Hematopoietic multipotent progenitor cell treated with erythropoietin and hydrocortisone succinate and interleukin-3 and kit ligand, for 4 days (in vitro differentiated cells): ENCODE data around the gene NDFIP1.
A peak's percentile ranks its signal among the peaks of the same experiment; 100 is the strongest.
"Not testable (repeated sequence)": the region's sequence is repeated elsewhere in the genome, so short reads cannot be mapped to it uniquely, and the experiment has no call there.

Experiments
- DNase-seq: peaks from one replicate; pipeline ENCODE4 v3.0.0-alpha.2; 2015

NDFIP1 gene

DNA sequence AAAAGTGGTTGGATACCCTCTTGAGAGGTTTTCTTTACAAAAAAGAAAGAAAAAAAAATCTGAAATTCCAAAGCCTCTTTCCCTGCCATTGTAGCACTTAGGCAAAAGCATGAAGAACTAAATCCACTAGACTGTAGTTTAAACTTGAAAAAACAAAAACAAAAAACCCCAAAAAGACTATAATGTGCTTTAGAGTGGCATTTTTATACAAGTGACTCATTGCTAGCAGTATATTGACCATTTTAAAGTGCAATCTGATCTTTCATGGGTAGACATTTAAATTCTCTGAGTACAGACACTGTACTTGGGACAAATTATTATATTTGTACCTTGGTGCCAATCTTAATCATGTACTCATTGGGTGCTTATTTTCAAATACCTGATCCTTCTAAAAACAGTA lies 50.8 kb downstream of the NDFIP1 start:
- DNase-seq: no peak

DNA sequence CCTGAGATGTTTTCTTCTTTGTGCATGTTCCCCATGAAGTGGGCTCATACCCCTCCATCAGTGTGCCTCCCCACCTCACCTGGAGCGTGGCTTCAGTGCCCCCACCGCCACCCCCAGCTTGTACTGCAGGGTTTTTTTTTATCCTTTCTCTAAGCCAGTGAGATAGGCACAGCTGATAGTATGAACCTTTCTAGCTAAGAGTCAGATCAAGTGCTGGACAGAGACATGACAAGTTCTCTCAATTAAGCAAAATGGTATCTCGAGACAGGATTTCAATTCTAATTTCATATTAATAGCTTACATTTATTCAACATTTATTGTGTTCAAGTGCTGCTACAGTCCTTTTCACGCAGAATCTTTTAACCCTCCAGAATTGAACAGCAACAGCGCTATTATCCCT lies 55.7 kb downstream of the NDFIP1 start:
- DNase-seq: no peak

DNA sequence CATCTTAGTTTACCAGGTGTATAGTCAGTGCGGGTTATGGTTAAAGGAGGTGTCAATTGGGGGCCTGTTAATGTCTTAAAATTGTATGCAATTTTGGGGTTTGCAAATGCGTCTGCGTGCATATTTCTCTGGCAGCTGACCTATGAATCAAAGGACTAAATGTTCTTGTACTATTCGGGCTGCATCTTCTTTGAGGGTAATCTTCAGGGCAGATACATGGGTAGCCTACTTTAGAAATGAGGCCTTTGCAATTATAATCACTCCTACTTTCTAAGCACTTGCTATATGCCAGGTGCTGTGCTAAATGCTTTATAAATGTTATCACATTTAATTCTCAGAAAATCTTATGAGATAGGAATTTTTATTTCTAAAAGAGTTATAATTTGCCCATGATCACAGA lies 58.2 kb downstream of the NDFIP1 start:
- DNase-seq: no peak

DNA sequence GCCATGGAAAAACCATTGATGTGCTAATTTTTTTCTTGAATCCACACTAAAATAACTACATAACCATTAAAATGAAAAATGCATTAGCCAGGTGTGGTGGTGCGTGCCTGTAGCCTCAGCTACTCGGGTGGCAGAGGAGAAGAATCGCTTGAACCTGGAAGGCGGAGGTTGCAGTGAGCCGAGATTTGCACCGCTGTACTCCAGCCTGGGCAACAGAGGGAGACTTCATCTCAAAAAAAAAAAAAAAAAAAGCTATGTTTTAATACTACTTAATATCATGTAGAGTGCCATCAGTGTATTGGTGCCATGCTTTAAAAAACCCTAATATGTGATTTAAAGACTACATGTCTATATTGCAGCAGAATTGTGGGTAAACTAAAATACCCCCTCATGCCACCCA lies 58.9 kb downstream of the NDFIP1 start:
- no peak for DNase-seq

DNA sequence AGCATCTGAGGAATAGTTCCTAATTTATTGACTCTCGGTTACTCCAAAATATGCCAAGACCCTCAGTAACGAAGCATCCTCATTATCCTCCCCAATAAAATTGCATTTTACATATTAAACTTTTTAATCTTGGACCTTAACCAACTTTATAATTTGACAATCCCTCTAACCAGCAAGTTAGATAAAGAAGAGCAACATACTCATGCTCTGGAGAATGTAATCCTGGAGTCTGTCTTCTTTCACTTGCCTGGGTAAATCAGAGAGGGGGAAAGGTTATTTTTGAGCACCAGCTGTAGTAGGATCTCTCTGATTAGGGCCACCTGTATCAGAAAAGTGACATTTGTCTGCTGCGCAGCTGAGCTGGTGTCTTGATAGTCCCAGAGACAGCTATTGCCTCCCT lies 59.8 kb downstream of the NDFIP1 start:
- DNase-seq: no peak

DNA sequence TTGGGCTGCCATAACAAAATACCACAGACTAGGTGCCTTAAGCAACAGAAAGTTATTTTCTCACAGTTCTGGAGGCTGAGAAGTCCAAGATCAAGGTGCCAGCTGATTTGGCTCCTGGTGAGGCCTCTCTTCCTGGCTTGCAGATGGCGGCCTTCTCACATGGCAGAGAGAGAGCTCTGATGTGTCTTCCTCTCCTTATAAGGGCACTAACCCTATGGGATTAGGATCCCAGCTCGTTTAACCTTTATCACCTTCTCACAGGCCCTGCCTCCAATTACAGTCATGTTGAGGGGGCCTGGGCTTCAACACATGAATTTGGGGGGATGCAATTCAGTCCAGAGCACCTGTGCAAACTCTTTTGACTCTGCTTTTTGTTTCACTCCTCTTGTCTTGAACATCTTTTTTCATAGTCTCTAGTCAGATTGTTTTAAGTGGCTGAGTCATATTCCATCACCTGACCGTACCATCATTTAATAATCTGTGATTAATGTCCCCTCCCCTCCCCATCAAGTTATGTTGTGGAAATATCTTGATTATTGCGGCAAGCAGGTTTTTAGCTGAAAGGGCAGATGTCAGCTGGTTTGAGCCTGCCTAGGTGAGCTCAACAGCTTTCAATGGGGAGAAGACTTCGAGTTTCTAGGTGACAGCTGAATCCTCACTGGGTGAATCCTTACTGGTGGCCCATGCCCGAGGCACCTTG lies 61.8 kb downstream of the NDFIP1 start:
- no peak for DNase-seq

DNA sequence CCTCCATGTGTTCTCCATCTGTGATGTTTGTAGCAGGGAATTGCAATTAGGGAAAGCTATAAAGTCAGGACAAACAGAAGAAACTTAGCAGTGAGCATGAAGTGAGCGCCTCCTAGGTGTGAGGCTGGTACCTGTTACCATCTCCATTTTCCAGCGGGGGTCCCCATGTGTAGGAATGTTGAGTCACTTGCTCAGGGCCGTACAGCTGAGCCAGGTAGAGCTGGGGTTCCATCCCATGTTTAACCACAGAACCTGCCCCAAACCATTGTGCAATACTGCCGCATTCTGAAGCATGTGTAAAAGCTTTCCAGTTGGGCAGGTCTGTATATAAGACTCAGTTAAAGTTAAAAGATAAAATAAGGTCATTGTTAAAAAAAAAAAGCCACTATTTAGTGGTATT lies 62.7 kb downstream of the NDFIP1 start:
- DNase-seq: no peak

DNA sequence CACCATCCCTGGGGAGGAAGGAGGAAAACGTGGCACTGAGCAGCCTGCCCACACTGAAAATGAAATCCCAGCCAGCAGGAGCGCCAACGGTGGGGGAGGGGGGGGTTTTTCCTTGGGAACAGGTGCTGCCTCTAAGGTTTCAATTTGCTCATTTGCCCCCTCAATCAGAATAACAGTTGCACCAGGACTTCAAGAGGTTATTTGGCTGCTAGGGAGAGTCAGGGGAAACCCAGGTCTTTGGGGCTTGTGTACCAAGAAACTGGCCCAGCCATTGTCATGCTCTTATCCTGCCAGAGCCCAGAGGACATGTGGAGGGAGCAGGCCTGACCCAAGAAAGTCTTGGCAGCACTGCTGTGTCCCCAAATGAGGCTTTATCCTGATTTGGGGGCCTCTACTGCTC lies 66.5 kb downstream of the NDFIP1 start:
- DNase-seq: no peak

DNA sequence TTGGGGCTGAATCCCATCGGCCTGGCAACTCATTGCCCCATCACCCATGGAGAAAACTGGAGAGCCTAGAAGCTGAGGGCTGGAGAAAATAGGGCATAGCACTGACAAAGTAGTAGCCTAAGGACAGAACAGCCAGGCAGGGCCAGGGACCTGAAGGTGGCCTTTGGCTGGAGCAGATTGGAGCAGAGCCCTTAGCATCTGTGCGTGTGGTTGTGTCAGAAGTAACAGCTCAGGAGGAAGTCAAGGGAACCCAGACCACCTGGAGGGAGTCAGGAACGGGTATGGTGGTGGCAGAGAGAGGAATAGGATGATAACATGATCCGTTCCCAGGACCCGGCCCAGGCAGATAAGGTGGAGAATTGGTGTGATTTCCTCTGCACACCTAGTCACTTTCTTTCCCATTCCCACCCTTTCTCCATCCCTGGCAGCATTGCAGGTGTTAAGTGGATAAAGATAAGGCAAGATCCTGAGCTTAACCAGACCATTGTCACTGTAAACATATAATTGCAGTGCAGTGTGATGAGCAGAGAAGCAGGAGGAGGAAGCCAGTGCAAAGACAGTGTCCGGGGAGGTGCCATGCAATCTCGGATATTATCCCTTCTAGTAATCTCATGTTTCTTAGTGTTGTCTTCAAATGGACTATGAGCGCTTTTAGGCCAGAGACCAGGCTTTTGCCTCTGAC lies 67.0 kb downstream of the NDFIP1 start:
- DNase-seq: no peak

DNA sequence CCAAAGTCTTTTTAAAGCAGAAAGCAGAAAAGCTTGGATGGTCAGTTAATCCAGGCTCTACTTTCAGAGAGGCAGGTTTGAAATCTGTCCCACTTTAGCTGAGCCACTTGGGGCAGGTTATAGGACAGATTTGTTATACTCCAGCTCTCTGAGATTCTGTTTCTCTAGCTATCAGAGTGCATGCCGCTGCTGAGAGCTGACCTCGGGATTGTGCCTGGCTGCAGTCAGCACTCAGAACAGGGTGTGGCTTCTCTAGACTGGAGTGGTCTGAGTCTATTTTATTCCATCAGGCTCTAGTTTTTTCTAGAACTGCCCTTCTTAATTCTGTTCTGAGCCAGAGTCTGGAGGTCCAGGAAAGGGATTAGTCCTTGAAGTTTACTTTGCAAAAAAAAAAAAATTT lies 67.7 kb downstream of the NDFIP1 start:
- no peak for DNase-seq

DNA sequence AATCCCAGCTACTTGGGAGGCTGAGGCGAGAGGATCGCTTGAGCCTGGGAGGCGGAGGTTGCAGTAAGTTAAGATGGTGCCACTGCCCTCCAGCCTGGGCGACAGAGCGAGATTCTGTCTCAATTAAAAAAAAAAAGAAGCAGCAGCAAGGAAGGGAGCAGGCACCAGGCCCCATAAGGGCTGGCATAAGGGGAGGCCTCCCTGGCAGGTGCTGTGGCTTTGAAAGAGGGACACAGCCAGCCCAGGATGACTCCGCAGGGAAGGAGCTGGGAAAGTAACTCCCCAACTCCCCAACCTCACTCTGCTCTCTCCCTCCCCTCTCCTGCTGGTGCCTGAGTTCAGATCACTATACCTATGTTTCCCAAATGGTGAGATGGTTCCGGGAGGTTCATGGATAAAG lies 70.1 kb downstream of the NDFIP1 start:
- DNase-seq: no peak

DNA sequence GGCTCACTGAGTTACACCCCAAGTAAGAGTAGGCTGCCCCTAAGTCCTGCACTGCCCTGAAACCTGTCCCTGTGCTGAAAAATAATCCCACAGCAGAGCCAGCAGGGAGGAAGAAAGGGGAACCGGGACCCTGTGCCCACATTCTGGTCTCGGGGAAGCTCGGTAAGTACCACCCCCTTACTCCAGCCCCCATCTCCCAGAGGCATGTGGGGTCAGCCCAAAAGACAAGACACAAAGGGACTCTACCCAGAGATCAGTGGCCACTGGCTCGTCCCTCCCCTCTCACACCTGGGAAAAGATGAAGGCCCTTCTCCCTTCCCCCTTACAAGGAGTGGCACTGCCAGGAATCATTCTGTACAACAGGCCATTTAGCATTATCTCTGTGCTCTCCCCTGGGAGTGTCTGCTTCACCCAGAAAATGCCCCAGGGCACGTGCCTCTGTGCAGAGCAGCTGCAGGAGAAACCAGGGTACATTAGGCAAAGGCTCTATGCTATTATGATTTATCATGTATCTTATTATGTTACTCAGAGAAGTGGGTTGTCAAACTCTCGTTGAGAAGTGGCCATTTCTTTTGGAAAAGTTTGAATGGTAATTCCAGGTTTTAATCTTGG lies 71.3 kb downstream of the NDFIP1 start:
- no peak for DNase-seq

DNA sequence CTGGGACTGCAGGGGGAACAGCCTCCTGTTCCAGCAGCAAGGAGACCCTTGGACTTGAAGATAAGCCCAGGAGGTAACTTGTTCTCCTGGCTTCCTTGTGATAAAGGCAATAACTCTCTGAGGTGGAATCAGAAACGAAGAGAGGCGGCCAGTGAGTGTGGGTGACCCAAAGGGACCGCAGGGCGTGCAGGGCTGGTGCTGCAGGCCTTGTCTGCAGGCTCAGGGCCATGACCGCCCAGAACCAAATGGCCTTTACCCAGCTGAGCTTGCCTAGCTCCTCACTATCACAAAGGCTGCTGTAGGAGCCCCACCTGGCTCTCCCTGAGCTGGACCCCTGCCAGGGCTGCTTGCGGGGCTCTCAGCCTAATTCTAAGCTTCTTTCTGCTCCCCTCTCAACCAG lies 72.5 kb downstream of the NDFIP1 start:
- DNase-seq: no peak

DNA sequence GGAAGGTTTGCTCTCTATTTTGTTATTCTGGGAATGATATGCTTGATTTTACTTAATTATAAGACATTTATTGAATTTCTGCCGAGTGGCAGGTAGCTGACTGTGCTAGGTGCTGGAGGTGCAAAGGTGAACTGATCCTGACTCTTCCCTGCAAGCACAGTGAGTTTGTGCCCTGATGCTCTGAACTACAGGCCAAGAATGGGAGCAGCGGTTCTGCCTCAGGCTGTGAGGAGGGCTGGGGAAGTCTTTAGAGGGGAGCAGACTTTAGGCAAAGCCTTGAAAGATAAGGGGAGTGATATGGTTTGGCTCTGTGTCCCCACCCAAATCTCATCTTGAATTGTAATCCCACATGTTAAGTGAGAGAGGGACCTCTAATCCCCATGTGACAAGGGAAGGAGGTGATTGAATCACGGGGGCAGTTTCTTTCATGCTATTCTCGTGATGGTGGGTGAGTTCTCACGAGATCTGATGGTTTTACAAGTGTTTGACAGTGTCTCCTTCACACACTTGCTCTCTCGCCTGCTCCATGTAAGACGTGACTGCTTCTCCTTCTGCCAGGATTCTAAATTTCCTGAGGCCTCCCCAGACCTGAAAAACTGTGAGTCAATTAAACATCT lies 73.1 kb downstream of the NDFIP1 start:
- no peak for DNase-seq

DNA sequence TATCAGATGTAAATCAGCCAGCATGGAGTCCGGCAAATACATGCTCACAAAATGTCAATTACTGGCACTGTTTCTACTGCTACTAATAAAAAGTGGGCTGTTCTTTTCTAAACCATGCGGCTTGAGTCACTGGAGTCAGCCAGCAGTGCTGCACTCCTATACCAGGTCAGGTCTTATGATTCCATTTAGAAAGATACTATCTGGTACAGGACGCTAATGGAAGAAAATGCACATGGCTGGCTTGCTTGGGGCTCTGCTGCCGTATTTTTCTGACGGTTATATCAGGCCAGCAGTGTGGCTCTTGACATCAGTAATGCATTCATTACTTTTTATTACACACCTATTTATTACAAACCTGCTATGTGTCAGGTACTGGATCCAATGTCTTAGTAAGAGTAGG lies 74.3 kb downstream of the NDFIP1 start:
- DNase-seq: no peak

DNA sequence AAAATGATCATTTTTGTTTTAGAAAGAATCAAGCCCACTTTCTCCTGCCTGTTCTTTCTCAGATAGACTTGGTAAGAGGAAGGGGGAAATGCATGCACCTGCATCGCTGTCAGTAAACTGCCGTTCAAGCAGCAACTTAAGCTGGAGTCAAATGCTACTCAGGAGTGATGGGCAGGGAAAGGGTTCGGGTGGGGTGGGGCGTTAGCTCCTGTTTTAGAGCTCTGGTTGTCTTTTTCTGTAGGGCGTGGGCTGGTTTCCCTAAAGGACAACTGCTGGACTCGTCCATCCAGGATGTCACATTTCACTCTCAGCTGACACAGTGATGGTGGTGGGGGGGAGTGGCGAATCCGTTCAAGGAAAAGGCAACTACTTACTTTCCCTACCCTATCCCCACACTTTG lies 75.0 kb downstream of the NDFIP1 start:
- no peak for DNase-seq

DNA sequence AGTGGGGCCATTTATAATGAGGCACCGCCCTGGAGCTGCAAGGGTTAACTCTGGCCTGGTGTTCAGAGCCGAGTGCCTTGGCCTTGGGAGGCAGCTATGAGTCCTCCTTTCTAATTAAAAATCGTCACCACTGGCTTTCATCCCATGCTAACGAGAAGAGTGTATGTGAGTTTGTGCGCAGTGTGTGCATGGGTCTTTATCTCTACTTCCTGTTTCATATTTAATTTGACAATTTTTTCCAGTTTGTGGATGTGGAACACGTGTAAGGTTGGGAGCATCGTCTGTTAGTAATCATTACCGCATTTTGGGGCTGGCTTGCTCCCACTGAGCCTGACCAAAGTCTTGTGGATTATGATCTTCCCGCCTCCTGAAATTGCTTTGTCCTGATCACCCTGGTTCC lies 76.4 kb downstream of the NDFIP1 start:
- no peak for DNase-seq

DNA sequence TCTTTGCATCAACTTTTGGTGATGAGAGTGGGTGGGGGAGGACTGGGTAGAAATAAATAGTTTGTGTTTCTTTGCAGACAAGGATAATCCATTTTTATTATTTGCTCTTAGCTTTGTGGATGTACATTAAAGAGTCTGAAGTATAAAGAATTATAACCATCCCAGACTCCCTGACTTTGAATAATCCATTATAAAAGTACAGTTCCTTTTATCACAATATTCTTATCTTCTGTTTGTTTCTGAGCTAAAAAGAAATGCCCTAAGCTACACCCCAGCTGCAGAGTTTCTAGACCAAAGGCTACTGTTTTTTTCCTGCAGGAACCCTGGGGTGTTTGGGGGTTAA lies 77.9 kb downstream of the NDFIP1 start:
- no peak for DNase-seq

DNA sequence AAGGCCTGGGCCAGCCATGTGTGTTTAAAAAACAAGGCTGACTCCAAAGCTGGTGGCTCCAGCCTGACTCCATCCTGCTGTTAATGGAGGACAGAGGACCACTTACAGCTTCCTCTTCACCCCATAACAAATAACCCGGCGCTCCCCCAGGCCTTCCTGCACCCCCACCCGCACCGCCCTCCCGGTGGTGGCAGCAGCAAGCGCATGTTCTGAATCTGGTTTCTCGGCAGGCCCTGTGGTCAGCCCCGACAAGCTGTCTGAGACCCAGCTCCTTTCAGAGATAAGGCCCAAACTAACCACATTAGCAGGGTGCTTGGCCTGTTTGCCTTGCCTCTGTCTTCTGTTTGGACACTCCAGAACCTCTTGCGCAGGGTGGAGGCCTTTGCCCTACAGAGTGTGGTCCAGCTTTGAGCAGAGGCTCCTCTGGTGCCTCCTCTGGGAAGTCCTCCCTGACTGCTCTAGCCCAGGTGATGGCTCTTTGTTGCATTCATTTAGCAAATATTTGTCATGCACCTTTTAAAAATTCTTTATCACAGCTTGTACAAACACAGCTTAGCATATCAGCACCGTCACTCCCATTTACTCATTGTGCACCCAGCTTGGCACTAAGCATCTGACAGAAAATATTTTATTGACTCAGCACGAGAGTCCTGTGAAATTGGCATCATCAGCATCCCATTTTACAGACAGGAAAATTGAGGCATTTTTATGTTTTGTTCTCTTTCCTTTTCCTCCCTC lies 78.4 kb downstream of the NDFIP1 start:
- DNase-seq: peak; percentile 94

DNA sequence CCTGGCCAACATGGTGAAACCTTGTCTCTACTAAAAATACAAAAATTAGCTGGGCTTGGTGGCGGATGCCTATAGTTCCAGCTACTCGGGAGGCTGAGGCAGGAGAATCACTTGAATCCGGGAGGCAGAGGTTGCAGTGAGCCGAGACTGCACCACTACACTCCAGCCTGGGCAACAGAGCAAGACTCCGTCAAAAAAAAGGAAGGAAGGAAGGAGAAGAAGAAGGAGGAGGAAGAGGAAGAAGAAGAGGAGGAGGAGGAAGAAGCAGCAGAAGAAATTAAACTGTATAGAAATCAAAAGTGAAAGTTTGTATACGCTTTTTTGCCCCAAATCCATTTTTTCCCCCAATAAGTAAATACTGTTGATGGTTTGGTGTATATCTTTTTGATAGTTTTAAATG lies 80.1 kb downstream of the NDFIP1 start:
- not testable (repeated sequence) for DNase-seq

DNA sequence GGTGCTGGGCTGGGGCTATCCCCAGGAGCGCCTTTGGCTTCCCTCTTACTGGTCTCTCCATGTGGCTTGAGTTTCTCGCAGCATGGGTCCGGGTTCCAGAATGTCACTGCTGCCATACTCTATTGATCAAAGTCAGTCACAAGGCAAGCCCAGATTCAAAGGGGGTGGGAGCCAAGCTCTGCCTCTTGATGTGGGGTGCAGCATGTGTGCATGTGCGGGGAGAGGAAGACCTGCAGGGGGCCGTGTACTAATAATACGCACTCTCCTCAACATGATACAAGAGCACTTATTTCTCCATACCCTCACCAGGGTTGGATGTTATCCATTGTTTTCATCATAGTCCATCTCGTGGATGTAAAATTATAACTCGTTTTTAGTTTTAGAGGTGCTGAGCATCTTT lies 81.2 kb downstream of the NDFIP1 start:
- DNase-seq: no peak

DNA sequence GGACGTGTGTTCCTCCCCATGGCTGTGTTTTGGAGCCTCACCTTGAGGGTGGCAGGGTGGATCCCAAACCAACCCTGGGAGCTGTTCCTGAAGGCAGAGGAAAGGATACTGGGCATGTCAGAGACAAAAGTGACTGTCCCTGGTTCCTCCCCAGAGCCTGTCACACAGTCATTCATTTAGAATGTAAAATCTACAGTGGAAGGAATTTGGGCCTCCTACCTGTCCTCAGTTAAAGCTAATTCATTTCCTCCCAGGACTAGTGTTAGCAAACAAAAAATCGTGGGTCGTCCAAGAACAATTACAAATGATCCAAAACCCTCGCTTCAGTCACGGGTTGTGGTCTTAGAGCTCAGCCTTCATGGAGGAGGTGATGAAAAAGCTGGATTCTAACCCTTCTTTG lies 83.2 kb downstream of the NDFIP1 start:
- DNase-seq: no peak

DNA sequence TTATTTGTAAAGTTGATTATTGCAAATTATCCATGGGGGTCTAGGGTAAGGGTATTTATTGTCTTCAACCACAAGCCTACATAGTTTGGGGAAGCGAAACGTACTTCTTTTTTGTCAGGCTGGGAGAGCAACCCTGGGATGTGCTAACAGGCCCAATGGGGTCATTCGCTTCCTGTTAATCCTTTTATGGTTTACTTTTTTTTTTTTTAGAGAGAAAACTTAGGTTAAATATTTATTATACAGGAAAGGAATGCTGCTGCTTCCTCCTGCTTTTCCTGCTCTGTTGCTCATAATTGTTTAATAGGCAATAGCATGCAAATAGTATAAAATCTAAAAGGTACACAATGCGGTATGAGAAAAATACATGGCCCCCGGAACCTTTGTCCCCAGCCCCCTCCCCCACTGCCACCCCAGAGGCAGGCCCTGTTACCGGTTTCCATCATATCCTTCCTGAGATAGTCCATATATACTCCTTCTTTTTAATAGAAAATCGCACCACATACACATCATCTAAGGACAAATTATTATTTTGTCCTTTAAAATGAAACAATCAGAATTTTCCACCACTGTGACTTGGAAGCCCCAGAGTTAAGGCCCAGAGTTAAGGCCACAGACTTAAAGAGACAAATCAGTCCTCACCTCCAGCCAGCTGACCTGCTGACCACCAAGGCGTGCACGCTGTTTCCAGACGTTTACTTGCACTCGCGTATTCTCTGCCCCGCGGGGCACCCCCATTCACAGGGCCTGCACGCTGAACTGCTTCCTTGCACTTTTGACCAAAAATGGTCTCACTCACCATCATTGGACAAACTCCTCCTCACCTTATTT lies 83.9 kb downstream of the NDFIP1 start:
- no peak for DNase-seq
